B cell (primary cell): ENCODE data around the gene MLLT3. TPM values are rescaled to one million over a fixed set of nuclear protein-coding genes. Genes with fewer than 3 reads are reported as not detected.

Experiments
- ATAC-seq: fragments of 200-7000 bp; cut with Tn5 transposase; one replicate; pipeline ENCODE4 v1.10.0; 2021; ENCODE audit warnings: low read depth, mild to moderate bottlenecking, moderate number of reproducible peaks, moderate library complexity
- CTCF ChIA-PET: fragments of 350-600 bp; sonication (Branson Sonifier 250); formaldehyde crosslinking; loops from one replicate; lab custom pipeline; 2021; ENCODE audit warnings: antibody characterized with exemption, inconsistent platforms; lab: Charles Lee
- POLR2A ChIA-PET: fragments of 350-600 bp; sonication (Branson Sonifier 250); formaldehyde crosslinking; loops from one replicate; lab custom pipeline; 2021; ENCODE audit warnings: antibody characterized with exemption; lab: Charles Lee
- DNase-seq: peaks from one replicate; pipeline ENCODE4 v3.0.0; 2013
- H2AFZ ChIP-seq: 2 replicates; pipeline ENCODE4 v1.6.1; 2012; ENCODE audit warnings: mild to moderate bottlenecking, low read depth, low read length; ENCODE audit not compliant: insufficient read depth, poor library complexity, severe bottlenecking
- H3K27ac ChIP-seq, 2 donors: 1 replicate in 1 of 2; 2 replicates in 1 of 2; pipeline ENCODE4 v1.5.1; 2012 to 2013; ENCODE audit warnings: low read length in 2 of 2, mild to moderate bottlenecking in 2 of 2, moderate library complexity in 1 of 2
- H3K27me3 ChIP-seq, 4 experiments: fragments of 200-600 bp in 1 of 4; sonication (generic) in 1 of 4; replicated peaks in 1 of 4; 1 replicate in 2 of 4; 2 replicates in 2 of 4; pipeline versions ENCODE4 v1.6.1 to v1.7.0; 2013 to 2016; ENCODE audit warnings: low read length in 3 of 4, mild to moderate bottlenecking in 2 of 4, mixed read lengths in 1 of 4, moderate library complexity in 1 of 4; ENCODE audit not compliant: insufficient read depth in 4 of 4, control insufficient read depth in 3 of 4; ENCODE audit errors: control extremely low read depth in 1 of 4
- H3K36me3 ChIP-seq, 2 experiments: replicated peaks in 1 of 2; 1 replicate in 1 of 2; 2 replicates in 1 of 2; pipeline versions ENCODE4 v1.6.1 to v1.7.1; 2013; ENCODE audit warnings: low read length in 1 of 2; ENCODE audit not compliant: insufficient read depth in 2 of 2, control insufficient read depth in 1 of 2; ENCODE audit errors: control extremely low read depth in 1 of 2, extremely low read depth in 1 of 2
- H3K4me1 ChIP-seq, 2 donors: fragments of 200-600 bp in 1 of 2; sonication (generic) in 1 of 2; 1 replicate in 1 of 2; 2 replicates in 1 of 2; pipeline versions ENCODE4 v1.5.1 to v1.6.1; 2013 to 2017; ENCODE audit warnings: low read length in 2 of 2; ENCODE audit not compliant: control insufficient read depth in 2 of 2, insufficient read depth in 2 of 2
- H3K4me2 ChIP-seq: replicated peaks from 2 replicates; pipeline ENCODE3; 2012; ENCODE audit warnings: mild to moderate bottlenecking, low read depth, low read length; ENCODE audit not compliant: poor library complexity, severe bottlenecking
- H3K4me3 ChIP-seq, 5 experiments: fragments of 200-600 bp in 1 of 5; sonication (generic) in 1 of 5; 1 replicate in 3 of 5; 2 replicates in 2 of 5; pipeline versions ENCODE4 v1.5.1 to v1.7.0; 2011 to 2016; ENCODE audit warnings: low read length in 4 of 5, mild to moderate bottlenecking in 4 of 5, low read depth in 2 of 5, control low read depth in 1 of 5, moderate library complexity in 1 of 5; ENCODE audit not compliant: insufficient read depth in 1 of 5; ENCODE audit errors: control extremely low read depth in 1 of 5, extremely low read depth in 1 of 5
- H3K79me2 ChIP-seq: fragments of 200-600 bp; sonication (generic); one replicate; pipeline ENCODE4 v1.6.0; 2016; ENCODE audit warnings: low read length; ENCODE audit not compliant: control insufficient read depth, insufficient read depth
- H3K9ac ChIP-seq: fragments of 200-600 bp; sonication (generic); 2 replicates; pipeline ENCODE4 v1.6.1; 2017; ENCODE audit warnings: mild to moderate bottlenecking, low read length, moderate library complexity
- H3K9me3 ChIP-seq, 3 donors: one replicate each; pipeline versions ENCODE4 v1.6.1 to v1.7.1; 2013; ENCODE audit warnings: low read length in 2 of 3; ENCODE audit not compliant: control insufficient read depth in 2 of 3, insufficient read depth in 1 of 3; ENCODE audit errors: control extremely low read depth in 1 of 3
- H4K20me1 ChIP-seq: 2 replicates; pipeline ENCODE4 v1.6.0; 2012; ENCODE audit warnings: mild to moderate bottlenecking, low read length; ENCODE audit not compliant: insufficient read depth, control insufficient read depth, poor library complexity, severe bottlenecking
- H3K27ac Mint-ChIP-seq: one replicate; pipeline ENCODE4 v1.8.0; 2021; ENCODE audit warnings: mixed read lengths
- H3K27me3 Mint-ChIP-seq: one replicate; pipeline ENCODE4 v1.8.0; 2021; ENCODE audit warnings: mixed read lengths
- H3K4me1 Mint-ChIP-seq: one replicate; pipeline ENCODE4 v1.8.0; 2021; ENCODE audit warnings: mixed read lengths
- H3K4me3 Mint-ChIP-seq: one replicate; pipeline ENCODE4 v1.8.0; 2021; ENCODE audit warnings: mixed read lengths
- H3K9me3 Mint-ChIP-seq: one replicate; pipeline ENCODE4 v1.8.0; 2022; ENCODE audit warnings: mixed read lengths; ENCODE audit not compliant: insufficient read depth
- EZH2 ChIP-seq: IDR thresholded peaks from 2 replicates; pipeline ENCODE4 v1.6.1; 2012; ENCODE audit warnings: borderline replicate concordance, low read depth, mild to moderate bottlenecking, moderate library complexity, low read length; ENCODE audit not compliant: insufficient read depth, poor library complexity, severe bottlenecking
- WGBS: methylation state at CpG from one replicate; pipeline ENCODE4 v1.1.5; 2013; ENCODE audit warnings: missing lambda C conversion rate; ENCODE audit not compliant: insufficient coverage; 5-methylcytosine and 5-hydroxymethylcytosine counted together
- intact Hi-C: fragments of 100-400 bp; cut with micrococcal nuclease; formaldehyde crosslinking; loops from one replicate; pipeline ENCODE4 v1.10.0; 2022
- polyA plus RNA-seq: library from polyadenylated mRNA; depleted of rRNA; stranded (reverse); fragments of >200 nt; gene quantifications from 2 replicates; pipeline ENCODE4 v1.2.3, GENCODE V29; 2012
- total RNA-seq, 2 donors: library from RNA; stranded (reverse); fragments of 120-200 nt in 1 of 2; gene quantifications; 1 replicate in 1 of 2; 2 replicates in 1 of 2; pipeline versions ENCODE4 v1.2.3 to v1.2.4, GENCODE V29; 2013 to 2022
- TF ChIP-seq, protein P1 (sequence below): fragments of 200-600 bp; IDR thresholded peaks from one replicate; pipeline ENCODE4 v1.8.0; 2022; ENCODE audit warnings: antibody characterized with exemption, mild to moderate bottlenecking

MLLT3 gene
- total and polyA plus RNA-seq, 2 donors (not counting 1 experiment from before 2014, with no cell fraction given) = 3.4 to 3.6 TPM

DNA sequence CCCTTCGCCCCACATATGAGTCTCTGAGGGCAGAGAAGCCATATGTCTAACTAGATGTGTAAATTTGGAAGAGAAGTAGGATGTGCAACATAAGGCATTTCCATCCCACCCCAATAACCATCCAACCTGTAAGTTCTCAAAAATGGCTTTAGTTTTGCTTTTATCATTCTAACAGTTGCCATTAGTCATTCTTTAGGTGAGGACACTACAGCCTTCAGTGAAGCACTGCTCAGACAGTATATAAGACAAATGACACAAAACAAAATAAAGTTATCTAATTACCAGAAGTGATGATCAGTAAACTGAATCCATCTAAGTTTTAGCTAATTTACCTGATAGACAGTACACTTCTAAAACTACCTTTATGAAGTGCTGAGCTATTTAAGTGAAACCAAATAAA lies 23.9 kb downstream of the MLLT3 start:
- WGBS = no CpG with 5 or more reads among the region's 1 CpG
- no peak overlapping the region for H3K4me3 ChIP-seq
- CTCF ChIA-PET = no interaction called here
- no peaks in the 10 kb centered on the region for H3K9me3 Mint-ChIP-seq
- peaks cover 0 to 14% of the 10 kb centered on the region in 2 donors for H3K4me1 ChIP-seq
- H3K9me3 ChIP-seq = no peaks in the 10 kb centered on the region
- no peak for TF ChIP-seq EZH2
- TF ChIP-seq, protein P1, sequence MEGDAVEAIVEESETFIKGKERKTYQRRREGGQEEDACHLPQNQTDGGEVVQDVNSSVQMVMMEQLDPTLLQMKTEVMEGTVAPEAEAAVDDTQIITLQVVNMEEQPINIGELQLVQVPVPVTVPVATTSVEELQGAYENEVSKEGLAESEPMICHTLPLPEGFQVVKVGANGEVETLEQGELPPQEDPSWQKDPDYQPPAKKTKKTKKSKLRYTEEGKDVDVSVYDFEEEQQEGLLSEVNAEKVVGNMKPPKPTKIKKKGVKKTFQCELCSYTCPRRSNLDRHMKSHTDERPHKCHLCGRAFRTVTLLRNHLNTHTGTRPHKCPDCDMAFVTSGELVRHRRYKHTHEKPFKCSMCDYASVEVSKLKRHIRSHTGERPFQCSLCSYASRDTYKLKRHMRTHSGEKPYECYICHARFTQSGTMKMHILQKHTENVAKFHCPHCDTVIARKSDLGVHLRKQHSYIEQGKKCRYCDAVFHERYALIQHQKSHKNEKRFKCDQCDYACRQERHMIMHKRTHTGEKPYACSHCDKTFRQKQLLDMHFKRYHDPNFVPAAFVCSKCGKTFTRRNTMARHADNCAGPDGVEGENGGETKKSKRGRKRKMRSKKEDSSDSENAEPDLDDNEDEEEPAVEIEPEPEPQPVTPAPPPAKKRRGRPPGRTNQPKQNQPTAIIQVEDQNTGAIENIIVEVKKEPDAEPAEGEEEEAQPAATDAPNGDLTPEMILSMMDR = no peak
- H3K4me2 ChIP-seq = no peak overlapping the region
- no peaks in the 10 kb centered on the region for H3K36me3 ChIP-seq
- DNase-seq (no peak), ATAC-seq (no peak)
- no peak overlapping the region for H3K4me3 Mint-ChIP-seq
- H3K27me3 ChIP-seq = no peaks in the 10 kb centered on the region
- no peak overlapping the region for H3K27ac Mint-ChIP-seq
- no peaks in the 10 kb centered on the region for H4K20me1 ChIP-seq
- H3K27me3 Mint-ChIP-seq = no peaks in the 10 kb centered on the region
- H3K4me1 Mint-ChIP-seq = peaks cover 9% of the 10 kb centered on the region
- intact Hi-C loops = no loop called here
- H3K27ac ChIP-seq = no peak overlapping the region
- H2AFZ ChIP-seq = no peak overlapping the region
- no peaks in the 10 kb centered on the region for H3K79me2 ChIP-seq
- H3K9ac ChIP-seq = no peak overlapping the region
- POLR2A ChIA-PET = no interaction called here

DNA sequence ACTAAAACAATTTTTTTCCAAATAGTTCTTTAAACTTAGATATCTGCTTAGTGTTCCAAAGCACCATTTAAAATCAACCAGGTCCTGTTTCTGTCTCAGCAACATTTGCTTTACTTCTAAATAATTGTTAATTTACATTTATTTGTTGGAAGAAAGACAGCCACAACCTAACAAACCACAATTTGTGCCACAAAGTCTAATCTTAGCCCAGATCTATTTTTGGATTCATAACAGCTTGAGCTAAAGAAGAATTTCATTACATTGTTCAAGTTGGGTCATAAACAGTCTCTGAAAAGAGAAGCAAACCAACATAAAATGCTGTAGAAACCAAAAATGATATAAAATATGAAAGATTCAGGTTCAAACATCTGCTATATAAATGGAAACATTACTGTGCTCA lies 24.4 kb downstream of the MLLT3 start:
- H3K4me1 ChIP-seq = peaks cover 0 to 14% of the 10 kb centered on the region in 2 donors
- ChIA-PET CTCF (no interaction called here), POLR2A (no interaction called here)
- intact Hi-C loops = no loop called here
- no peak overlapping the region for H3K9ac ChIP-seq
- Mint-ChIP-seq H3K27ac (no peak overlapping the region), H3K4me1 (peaks cover 9% of the 10 kb centered on the region), H3K4me3 (no peak overlapping the region), H3K27me3 (no peaks in the 10 kb centered on the region), H3K9me3 (no peaks in the 10 kb centered on the region)
- H3K27me3 ChIP-seq = no peaks in the 10 kb centered on the region
- TF ChIP-seq EZH2 = no peak
- TF ChIP-seq, protein P1 = no peak
- H3K4me2 ChIP-seq = no peak overlapping the region
- no peak for DNase-seq
- no peak overlapping the region for H3K4me3 ChIP-seq
- H3K27ac ChIP-seq = no peak overlapping the region
- H2AFZ ChIP-seq = no peak overlapping the region
- no peak for ATAC-seq
- H3K79me2 ChIP-seq = no peaks in the 10 kb centered on the region
- H3K36me3 ChIP-seq = no peaks in the 10 kb centered on the region
- no peaks in the 10 kb centered on the region for H4K20me1 ChIP-seq
- no peaks in the 10 kb centered on the region for H3K9me3 ChIP-seq
